ENCODE data around the gene TADA1.
A peak's percentile ranks its signal among the peaks of the same experiment; 100 is the strongest.

The TADA1 gene

GRCh38 chr1:166843769-166844596 is 32.1 kb downstream of the TADA1 start:
- Histone ChIP-seq H3K4me3 (ENCODE audit: low read depth, low read length) (no peak overlapping the region), H3K9me3 (ENCODE audit: severe bottlenecking) (no peaks in the 10 kb centered on the region), H3K36me3 (peaks cover 24% of the 10 kb centered on the region), H3K27me3 (ENCODE audit: insufficient read depth, low read depth, severe bottlenecking) (no peaks in the 10 kb centered on the region), H3K27ac (no peak overlapping the region)
- DNase-seq: no peak
- TF ChIP-seq, protein P1, sequence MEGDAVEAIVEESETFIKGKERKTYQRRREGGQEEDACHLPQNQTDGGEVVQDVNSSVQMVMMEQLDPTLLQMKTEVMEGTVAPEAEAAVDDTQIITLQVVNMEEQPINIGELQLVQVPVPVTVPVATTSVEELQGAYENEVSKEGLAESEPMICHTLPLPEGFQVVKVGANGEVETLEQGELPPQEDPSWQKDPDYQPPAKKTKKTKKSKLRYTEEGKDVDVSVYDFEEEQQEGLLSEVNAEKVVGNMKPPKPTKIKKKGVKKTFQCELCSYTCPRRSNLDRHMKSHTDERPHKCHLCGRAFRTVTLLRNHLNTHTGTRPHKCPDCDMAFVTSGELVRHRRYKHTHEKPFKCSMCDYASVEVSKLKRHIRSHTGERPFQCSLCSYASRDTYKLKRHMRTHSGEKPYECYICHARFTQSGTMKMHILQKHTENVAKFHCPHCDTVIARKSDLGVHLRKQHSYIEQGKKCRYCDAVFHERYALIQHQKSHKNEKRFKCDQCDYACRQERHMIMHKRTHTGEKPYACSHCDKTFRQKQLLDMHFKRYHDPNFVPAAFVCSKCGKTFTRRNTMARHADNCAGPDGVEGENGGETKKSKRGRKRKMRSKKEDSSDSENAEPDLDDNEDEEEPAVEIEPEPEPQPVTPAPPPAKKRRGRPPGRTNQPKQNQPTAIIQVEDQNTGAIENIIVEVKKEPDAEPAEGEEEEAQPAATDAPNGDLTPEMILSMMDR (IDR thresholded peaks at IDR 0.05; ENCODE audit: low read depth, low read length): no peak

- Histone ChIP-seq H3K27ac (no peak overlapping the region), H3K36me3 (peaks cover 23% of the 10 kb centered on the region), H3K4me3 (ENCODE audit: low read depth, low read length) (no peak overlapping the region), H3K9me3 (ENCODE audit: severe bottlenecking) (no peaks in the 10 kb centered on the region), H3K27me3 (ENCODE audit: insufficient read depth, low read depth, severe bottlenecking) (no peaks in the 10 kb centered on the region)
- TF ChIP-seq, protein P1 (IDR thresholded peaks at IDR 0.05; ENCODE audit: low read depth, low read length): no peak
- no peak for DNase-seq
These were observed 32.7 kb downstream of the TADA1 start for GRCh38 chr1:166843322-166843721.

- H3K9me3 ChIP-seq (ENCODE audit: severe bottlenecking): no peaks in the 10 kb centered on the region
- H3K27me3 ChIP-seq (ENCODE audit: insufficient read depth, low read depth, severe bottlenecking): no peaks in the 10 kb centered on the region
- no peak for DNase-seq
- TF ChIP-seq, protein P1 (IDR thresholded peaks at IDR 0.05; ENCODE audit: low read depth, low read length): no peak
- H3K4me3 ChIP-seq (ENCODE audit: low read depth, low read length): peak overlapping the region; percentile 58
- peak overlapping the region; percentile 56; the same call in 1 of the 2 replicates for H3K27ac ChIP-seq
- H3K36me3 ChIP-seq: peaks cover 17% of the 10 kb centered on the region
These were observed 35.5 kb downstream of the TADA1 start for GRCh38 chr1:166840309-166841274.

DNA sequence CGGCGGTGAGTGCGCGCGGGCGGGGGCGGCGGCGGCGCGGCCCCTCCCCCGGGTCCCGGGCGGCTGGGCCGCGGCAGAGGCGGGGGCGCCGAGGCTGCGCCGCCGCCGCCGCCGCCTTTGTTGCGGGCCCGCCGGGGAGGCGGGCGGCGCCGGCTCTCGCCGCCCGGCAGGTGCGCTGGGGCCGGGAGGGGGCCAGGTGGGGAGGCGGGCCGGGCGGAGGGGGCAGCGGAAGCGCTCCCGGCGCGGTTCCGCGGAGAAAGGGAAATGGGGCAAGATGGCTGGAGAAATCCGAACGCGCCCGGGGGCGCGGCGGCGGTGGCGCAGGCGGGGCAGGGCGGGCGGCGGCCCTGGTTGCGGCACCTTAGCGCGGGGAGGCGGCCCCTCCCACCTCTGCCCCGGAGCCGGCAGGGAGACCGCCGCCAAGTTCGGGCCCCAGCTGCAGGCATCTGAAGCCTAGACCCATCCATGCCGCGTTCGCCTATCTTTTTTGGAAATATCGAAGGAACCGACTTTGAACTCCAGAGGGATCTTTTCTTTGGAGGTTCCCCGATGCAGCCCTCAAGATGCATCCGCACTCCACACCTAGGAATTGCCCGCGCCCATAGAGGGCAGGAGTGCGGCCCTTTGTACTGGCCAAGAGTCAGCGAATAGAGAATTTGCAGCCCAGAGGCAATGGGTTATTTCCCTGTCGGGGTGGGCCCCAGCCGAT is 36.3 kb downstream of the TADA1 start:
- Histone ChIP-seq H3K4me3 (ENCODE audit: low read depth, low read length) (peak overlapping the region; percentile 58), H3K27ac (peak overlapping the region; percentile 56; the same call in 1 of the 2 replicates), H3K36me3 (peaks cover 17% of the 10 kb centered on the region), H3K9me3 (ENCODE audit: severe bottlenecking) (no peaks in the 10 kb centered on the region), H3K27me3 (ENCODE audit: insufficient read depth, low read depth, severe bottlenecking) (no peaks in the 10 kb centered on the region)
- peak; percentile 47 for DNase-seq
- TF ChIP-seq, protein P1 (IDR thresholded peaks at IDR 0.05; ENCODE audit: low read depth, low read length): 0 out of 2 replicates have a peak, but pooled peaks have one; percentile 7

GRCh38 chr1:166838766-166839599 is 37.1 kb downstream of the TADA1 start, which contains the start of gene POGK:
TSS of gene POGK (plus strand) at chr1:166839475. CDS start at chr1:166840957, 1,482 bp downstream.
- Histone ChIP-seq H3K9me3 (ENCODE audit: severe bottlenecking) (no peaks in the 10 kb centered on the region), H3K27ac (peak within 1 kb of the TSS; percentile 89), H3K4me3 (ENCODE audit: low read depth, low read length) (peak within 1 kb of the TSS; percentile 58), H3K36me3 (peaks cover 17% of the 10 kb centered on the region), H3K27me3 (ENCODE audit: insufficient read depth, low read depth, severe bottlenecking) (no peaks in the 10 kb centered on the region)
- TF ChIP-seq, protein P1 (IDR thresholded peaks at IDR 0.05; ENCODE audit: low read depth, low read length): no peak
- peak; percentile 84 for DNase-seq
